Duodenal mucosa (tissue), 2 donors: ENCODE results near the gene ARHGAP45.

Source experiments
- H3K27ac ChIP-seq: one replicate; pipeline ENCODE4 v1.7.0; 2013; ENCODE audit warnings: low read depth, low read length
- H3K27me3 ChIP-seq, 2 donors: one replicate each; pipeline ENCODE4 v1.7.0; 2013; ENCODE audit warnings: low read length in 2 of 2, control low read depth in 1 of 2; ENCODE audit not compliant: insufficient read depth in 2 of 2, control insufficient read depth in 1 of 2
- H3K36me3 ChIP-seq, 2 donors: one replicate each; pipeline ENCODE4 v1.7.0; 2013; ENCODE audit warnings: low read length in 2 of 2, control low read depth in 1 of 2; ENCODE audit not compliant: insufficient read depth in 2 of 2, control insufficient read depth in 1 of 2
- H3K4me1 ChIP-seq, 2 donors: one replicate each; pipeline ENCODE4 v1.7.0; 2013; ENCODE audit warnings: low read length in 2 of 2, control low read depth in 1 of 2; ENCODE audit not compliant: insufficient read depth in 2 of 2, control insufficient read depth in 1 of 2
- H3K4me3 ChIP-seq, 2 donors: one replicate each; pipeline ENCODE4 v1.7.0; 2013; ENCODE audit warnings: low read length in 2 of 2, low read depth in 1 of 2
- H3K9ac ChIP-seq, 2 donors: one replicate each; pipeline ENCODE4 v1.7.0; 2013; ENCODE audit warnings: low read length in 2 of 2, low read depth in 1 of 2
- H3K9me3 ChIP-seq, 2 donors: one replicate each; pipeline ENCODE4 v1.7.0; 2013; ENCODE audit warnings: low read length in 2 of 2, control low read depth in 1 of 2; ENCODE audit not compliant: control insufficient read depth in 1 of 2

Gene ARHGAP45

DNA sequence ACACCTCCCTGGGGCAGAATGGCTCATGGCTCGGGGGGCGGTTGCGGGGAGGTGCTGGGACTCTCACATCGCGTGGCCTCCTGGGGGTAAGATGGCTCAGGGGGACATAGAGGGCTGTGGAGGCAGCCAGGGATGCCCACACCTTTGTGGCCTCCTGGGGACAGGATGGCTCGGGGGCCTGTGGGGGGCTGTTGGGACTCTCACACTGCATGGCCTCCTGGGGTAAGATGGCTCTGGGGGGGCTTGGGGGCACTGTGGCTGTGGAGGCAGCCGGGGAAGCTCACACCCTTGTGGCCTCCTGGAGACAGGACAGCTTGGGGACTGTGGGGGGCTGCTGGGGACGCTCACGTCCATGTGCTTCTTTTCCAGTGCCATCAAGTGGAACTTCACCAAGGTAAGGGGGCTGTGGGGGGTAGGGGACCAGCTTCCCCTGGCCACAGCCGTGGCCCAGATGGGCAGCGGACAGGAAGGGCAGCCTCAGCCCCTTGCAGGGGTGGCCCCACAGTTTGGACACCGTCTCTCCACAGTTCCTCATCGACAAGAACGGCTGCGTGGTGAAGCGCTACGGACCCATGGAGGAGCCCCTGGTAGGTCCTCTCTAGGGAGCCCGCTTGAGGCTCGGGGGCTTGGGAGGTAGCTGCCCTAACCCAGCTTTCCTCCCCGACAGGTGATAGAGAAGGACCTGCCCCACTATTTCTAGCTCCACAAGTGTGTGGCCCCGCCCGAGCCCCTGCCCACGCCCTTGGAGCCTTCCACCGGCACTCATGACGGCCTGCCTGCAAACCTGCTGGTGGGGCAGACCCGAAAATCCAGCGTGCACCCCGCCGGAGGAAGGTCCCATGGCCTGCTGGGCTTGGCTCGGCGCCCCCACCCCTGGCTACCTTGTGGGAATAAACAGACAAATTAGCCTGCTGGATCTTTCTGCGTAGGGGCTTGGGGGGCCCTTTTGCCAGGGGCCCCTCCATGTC lies 39.2 kb downstream of the ARHGAP45 start:
- H3K4me3 ChIP-seq = no peak overlapping the region
- H3K9ac ChIP-seq = no peak overlapping the region
- peaks cover 35% of the 10 kb centered on the region in 2 donors for H3K4me1 ChIP-seq
- no peaks in the 10 kb centered on the region for H3K27me3 ChIP-seq
- H3K27ac ChIP-seq = peak overlapping the region; percentile 20
- H3K9me3 ChIP-seq = no peaks in the 10 kb centered on the region
- H3K36me3 ChIP-seq = peaks cover 0 to 37% of the 10 kb centered on the region in 2 donors

DNA sequence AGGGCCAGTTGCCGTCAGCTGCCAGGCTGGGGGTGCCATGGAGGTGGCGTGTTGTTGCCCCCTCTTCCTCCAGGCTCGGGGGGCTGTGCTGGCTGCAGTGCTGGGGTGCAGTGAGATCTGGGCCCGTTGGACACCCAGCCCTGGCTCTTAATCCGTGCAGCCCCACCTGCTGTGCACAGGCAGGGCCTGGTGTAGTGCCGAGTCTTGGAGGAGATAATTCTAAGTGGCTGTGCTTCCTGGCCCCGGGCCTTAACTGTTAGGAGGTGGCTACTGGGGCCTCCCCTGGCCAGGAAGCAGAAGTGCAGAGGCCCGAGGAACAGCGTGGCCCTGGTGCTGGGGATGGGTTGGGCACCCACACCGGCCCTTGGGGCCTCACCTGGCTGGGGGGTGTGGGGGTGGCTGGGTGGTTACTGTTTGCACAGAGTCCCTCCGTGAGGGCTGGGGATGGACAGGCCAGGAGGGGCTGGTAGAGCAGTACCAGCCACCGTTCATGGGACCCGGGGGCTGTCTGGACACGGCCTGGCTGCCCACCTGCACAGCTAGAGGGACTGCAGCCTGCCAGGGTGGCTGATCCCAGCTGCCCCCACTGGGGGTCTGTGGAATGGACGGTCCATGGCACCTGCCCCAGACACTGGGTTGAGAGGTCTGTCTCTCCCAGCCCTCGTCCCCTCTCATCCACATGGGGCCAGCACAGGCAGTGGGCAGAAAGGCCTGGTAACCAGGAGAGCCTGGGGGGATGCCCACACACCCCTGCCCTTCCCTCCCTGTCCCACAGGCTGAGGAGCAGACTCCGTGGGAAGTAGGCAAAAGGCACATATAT lies 40.1 kb downstream of the ARHGAP45 start:
- Histone ChIP-seq H3K4me1 (peaks cover 27 to 28% of the 10 kb centered on the region in 2 donors), H3K9ac (no peak overlapping the region), H3K27ac (peak overlapping the region; percentile 20), H3K4me3 (no peak overlapping the region), H3K36me3 (peaks cover 0 to 37% of the 10 kb centered on the region in 2 donors), H3K9me3 (no peaks in the 10 kb centered on the region), H3K27me3 (no peaks in the 10 kb centered on the region)

DNA sequence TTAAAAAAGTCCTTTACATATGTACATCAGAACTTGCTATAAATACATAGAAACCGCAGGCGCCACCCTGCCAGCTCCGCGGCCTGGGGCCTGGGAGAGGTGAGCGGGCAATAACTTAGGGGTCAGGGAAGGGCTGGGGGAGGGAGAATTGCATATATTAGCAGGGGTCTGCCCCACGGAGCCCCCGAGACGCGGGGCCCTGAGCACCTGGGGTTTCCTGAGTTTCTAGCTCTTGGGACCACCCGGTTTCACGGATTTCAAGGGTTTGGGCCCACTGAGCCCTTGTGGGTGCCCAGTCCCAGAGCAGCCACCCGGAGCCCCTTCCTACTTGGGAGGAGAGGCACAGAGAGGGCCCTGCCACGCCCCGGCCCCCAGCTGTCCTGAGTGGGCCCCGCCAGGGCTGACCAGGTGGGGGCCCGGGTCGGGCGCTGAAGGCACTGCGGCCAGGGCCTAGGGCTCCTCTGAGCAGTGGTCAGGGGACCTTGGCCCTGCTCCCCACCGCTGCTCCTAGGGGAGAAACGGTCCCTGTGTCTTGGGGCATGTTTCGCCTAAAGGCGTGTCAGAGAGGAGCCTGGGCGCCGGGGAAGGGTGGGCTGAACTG lies 40.8 kb downstream of the ARHGAP45 start:
- H3K4me3 ChIP-seq = no peak overlapping the region
- no peak overlapping the region for H3K9ac ChIP-seq
- H3K27me3 ChIP-seq = no peaks in the 10 kb centered on the region
- H3K4me1 ChIP-seq = peaks cover 24 to 26% of the 10 kb centered on the region in 2 donors
- no peak overlapping the region for H3K27ac ChIP-seq
- H3K36me3 ChIP-seq = peaks cover 2 to 41% of the 10 kb centered on the region in 2 donors
- H3K9me3 ChIP-seq = no peaks in the 10 kb centered on the region

DNA sequence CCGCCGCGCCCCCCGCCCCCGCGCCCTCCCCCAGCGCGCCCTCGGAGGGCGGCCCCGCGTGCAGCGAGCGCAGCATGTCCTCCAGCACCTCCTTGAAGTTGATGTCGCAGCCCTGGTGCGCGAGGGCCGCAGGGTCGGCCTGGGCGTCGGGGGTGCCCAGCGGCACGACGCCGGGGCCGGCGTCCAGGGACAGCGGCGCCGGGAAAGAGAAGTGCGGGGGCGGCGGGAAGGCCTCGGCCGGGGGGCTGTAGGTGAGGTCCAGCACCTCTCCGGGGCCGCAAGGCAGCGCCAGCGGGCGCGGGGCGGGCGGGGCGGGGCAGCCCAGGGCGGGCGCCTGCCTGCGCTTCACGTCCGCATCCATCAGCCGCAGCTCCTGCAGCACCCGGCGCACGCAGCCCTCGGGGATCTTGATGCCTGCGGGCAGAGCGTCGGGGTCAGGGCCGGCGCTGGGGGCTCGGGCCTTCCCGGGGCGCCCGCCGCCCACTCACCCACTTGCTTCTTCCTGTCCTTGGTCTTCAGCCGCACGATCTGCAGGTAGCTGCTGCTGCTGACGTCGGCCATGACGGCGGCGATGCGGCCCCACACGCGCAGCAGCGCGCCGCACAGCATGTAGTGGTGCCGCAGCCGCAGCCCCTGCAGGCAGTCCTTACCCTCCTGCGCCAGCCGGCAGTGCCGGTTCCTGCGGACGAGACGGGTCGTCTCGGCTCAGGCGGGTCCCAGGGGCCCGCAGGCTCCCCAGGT lies 41.5 kb downstream of the ARHGAP45 start:
- H3K4me1 ChIP-seq = peaks cover 24 to 25% of the 10 kb centered on the region in 2 donors
- no peak overlapping the region for H3K27ac ChIP-seq
- no peaks in the 10 kb centered on the region for H3K9me3 ChIP-seq
- no peaks in the 10 kb centered on the region for H3K27me3 ChIP-seq
- peaks cover 3 to 42% of the 10 kb centered on the region in 2 donors for H3K36me3 ChIP-seq
- H3K4me3 ChIP-seq = no peak overlapping the region
- H3K9ac ChIP-seq = no peak overlapping the region

DNA sequence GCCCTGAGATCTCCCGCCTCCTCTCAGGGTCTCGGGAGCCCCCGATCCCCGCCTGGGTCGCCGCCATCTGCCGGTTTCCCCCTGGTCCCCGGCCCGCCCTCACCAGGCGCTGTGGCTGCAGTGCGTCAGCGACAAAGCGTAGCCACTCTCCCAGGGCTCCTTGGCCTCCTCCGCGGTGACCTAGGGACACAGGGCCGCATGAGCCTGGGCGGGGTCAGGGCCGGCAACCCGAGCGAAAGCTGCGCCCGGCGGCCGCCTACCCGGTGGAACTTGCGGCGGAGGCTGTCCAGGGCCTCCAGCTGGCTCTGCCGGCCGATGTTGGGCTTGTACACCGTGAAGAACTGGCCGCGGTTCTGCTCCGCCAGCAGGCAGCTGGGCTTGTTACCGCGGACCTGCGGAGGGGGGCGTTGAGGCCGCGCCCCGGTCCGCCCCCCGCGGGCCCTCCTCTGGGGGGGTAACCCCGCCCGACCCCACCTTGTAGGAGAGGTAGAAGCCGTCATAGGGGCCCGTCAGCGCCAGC lies 42.1 kb downstream of the ARHGAP45 start:
- Histone ChIP-seq H3K9me3 (no peaks in the 10 kb centered on the region), H3K4me1 (peaks cover 30 to 31% of the 10 kb centered on the region in 2 donors), H3K27ac (no peak overlapping the region), H3K9ac (no peak overlapping the region), H3K27me3 (no peaks in the 10 kb centered on the region), H3K4me3 (no peak overlapping the region), H3K36me3 (peaks cover 7 to 44% of the 10 kb centered on the region in 2 donors)

DNA sequence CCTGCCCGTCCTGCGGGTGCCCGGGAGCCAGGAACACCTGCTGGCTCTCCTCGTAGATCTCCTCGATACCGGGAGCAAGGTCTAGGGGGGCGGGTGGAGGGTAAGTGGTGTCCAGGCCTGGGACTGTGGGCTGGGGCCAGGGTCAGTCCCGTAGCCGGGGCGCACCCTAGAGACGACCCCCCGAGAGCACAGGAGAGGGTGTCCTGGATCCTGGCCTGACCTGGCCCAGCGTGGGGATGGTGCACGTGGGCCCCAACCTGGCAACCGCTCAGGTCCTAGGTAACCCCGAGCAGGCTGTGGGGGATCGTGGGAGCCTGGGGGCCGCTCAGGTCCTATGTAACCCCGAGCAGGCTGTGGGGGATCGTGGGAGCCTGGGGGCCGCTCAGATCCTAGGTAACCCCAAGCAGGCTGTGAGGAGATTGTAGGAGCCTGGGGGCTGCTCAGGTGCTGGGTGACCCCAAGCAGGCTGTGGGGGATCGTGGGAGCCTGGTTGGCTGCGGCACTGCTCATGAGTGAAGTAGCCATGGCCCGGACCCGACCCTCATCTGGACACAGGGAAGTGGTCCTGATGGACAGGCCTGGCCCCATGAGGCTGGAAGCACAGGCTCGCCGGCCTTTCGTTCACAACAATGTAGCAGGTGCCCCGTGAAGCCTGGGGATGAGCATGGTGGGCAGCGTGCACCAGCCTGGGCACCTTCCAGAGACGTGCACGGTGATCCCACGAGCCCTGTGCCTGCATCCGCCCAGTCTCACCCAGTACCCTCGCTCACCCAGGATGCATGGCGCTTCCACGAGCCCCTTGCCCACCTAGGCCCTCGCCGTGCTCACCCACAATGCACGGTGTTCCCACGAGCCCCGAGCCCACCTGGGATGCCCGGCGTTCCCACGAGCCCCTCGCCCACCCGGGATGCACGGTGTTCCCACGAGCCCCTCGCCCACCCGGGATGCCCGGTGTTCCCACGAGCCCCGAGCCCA lies 43.0 kb downstream of the ARHGAP45 start:
- Histone ChIP-seq H3K4me1 (peaks cover 31 to 32% of the 10 kb centered on the region in 2 donors), H3K27me3 (no peaks in the 10 kb centered on the region), H3K9ac (no peak overlapping the region), H3K27ac (no peak overlapping the region), H3K9me3 (no peaks in the 10 kb centered on the region), H3K36me3 (peaks cover 11 to 48% of the 10 kb centered on the region in 2 donors), H3K4me3 (no peak overlapping the region)

DNA sequence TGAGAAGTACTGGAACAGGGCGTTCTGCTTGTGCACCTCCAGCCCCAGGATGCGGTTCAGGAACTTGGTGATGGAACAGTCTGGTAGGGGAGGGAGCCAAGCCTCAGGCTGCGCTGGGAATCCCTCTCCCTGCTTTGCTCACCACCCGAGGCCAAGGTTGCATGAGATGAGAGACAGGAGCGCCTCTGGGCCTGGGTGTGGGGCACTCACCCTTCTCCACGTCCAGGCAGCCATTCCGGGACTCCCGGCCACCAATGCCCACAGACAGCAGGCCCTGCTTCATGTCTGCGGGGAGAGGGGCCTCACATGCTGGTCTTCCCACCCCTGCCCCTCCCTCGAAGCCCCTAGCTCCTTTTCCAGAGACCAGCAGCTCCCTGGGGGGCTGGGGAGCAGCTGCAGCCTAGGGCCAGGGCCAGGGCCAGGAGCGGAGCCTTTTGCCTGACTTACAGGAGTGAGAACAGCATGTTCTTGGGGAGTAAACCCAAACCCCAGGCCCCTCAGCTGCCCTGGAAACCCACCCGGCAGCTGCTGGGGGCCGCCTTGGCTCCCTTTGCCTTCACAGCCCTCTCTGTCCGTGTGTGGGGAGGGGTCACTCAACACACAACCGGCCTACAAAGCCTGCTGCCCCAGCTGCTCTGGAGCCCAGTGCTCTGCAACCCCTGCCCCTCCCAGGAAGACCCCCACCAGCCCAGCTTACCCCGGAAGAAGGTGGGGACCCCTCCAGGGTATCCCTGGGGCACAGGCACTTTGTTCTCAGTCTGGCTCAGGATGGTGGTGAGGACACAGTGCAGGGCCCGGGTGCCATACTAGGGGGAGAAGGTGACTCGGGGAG lies 44.1 kb downstream of the ARHGAP45 start:
- Histone ChIP-seq H3K4me1 (peaks cover 26% of the 10 kb centered on the region in 2 donors), H3K27me3 (no peaks in the 10 kb centered on the region), H3K36me3 (peaks cover 13 to 52% of the 10 kb centered on the region in 2 donors), H3K9me3 (no peaks in the 10 kb centered on the region), H3K27ac (no peak overlapping the region), H3K4me3 (no peak overlapping the region), H3K9ac (no peak overlapping the region)

DNA sequence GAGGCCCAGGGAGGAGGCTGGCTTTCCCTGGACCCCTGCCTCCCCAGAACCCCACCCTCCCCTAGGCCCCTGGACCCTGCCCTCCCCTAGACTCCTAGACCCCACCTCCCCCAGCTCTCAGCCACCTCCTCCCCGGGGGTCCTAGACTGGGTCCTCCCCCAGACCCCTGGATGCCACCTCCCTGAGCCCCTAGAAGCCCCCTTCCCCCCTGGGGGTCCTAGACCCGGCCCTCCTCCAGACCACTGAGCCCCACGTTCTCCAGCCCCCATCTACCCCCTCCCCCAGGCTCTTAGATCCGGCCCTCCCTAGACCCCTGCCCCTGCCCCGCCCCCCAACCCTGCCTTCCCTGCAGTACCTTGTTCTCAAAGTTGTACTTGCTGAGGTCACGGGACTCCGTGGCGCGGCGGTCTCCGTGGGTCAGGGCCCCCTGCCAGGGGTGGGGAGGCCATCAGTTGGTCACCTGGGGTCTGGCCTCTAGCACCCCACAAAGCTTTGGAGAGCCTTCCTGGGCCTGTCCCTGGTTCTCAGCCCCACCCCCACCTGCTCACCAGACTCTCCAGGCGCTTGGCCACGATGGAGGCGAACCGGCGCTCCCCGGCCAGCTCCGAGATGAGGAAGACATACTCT lies 44.8 kb downstream of the ARHGAP45 start:
- Histone ChIP-seq H3K27ac (no peak overlapping the region), H3K27me3 (no peaks in the 10 kb centered on the region), H3K36me3 (peaks cover 16 to 51% of the 10 kb centered on the region in 2 donors), H3K4me1 (peaks cover 19 to 23% of the 10 kb centered on the region in 2 donors), H3K9ac (no peak overlapping the region), H3K4me3 (no peak overlapping the region), H3K9me3 (no peaks in the 10 kb centered on the region)
